Stimulated activated CD8-positive, alpha-beta memory T cell treated with anti-CD3 and anti-CD28 coated beads, Interleukin-2, amount 100 ng/mL, for 48 hours (primary cell): ENCODE measurements around the gene CHRNA1.
"Not testable (repeated sequence)": the region's sequence is repeated elsewhere in the genome, so short reads cannot be mapped to it uniquely, and the experiment has no call there.

Source experiments
- DNase-seq, 2 donors: peaks; one replicate each; pipeline ENCODE4 v3.0.0-alpha.2; 2020; ENCODE audit warnings: low read depth in 2 of 2

The CHRNA1 gene

GRCh38 chr2:174717916-174718315 is 46.4 kb downstream of the CHRNA1 start:
- DNase-seq = no peak

GRCh38 chr2:174717273-174717672 is 47.0 kb downstream of the CHRNA1 start:
- DNase-seq = no peak

DNA sequence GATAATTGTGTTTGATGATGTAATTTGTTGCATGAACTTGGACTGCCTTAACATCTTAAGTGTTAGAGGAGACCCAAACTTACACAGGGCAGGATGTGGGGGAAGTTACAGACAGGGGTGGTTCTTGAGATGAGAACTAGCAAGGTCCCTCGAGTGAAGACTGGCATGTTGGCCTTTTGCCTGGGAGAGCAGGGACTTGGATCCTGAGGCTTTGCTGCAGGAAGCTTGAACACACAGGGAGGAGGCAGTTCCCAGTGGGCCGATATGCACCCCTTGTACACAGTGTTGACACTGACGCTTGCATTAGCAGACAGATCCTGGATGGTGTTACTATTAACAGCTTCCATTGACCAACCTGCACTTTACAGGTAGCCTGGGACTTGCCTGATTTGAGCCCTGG is 47.5 kb downstream of the CHRNA1 start:
- DNase-seq = no peak

GRCh38 chr2:174713686-174714085 is 50.6 kb downstream of the CHRNA1 start:
- DNase-seq = no peak

GRCh38 chr2:174711206-174711605 is 53.1 kb downstream of the CHRNA1 start:
- no peak for DNase-seq

- not testable (repeated sequence) for DNase-seq
Measured at GRCh38 chr2:174709416-174710004, 54.8 kb downstream of the CHRNA1 start.

GRCh38 chr2:174708713-174709112 is 55.6 kb downstream of the CHRNA1 start:
- no peak for DNase-seq

DNA sequence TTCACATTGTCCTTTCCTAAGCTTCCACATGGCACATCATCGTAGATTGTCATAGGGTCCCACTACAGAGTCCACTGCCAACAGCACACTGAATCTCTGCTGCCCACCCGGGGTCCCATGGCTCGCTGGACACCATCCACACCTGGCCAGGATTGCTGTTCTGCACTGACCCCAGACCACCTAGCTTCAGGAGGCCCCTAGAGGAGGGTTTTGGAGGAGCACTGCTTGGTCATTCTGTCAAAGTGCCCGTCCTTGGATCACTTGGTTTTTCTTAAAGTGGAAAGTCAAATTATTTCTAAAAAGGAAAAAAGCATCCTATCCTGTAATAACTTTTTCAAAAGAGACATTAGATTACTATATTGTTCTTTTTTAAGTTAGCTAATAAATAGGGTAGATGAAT is 59.0 kb downstream of the CHRNA1 start:
- DNase-seq = no peak

DNA sequence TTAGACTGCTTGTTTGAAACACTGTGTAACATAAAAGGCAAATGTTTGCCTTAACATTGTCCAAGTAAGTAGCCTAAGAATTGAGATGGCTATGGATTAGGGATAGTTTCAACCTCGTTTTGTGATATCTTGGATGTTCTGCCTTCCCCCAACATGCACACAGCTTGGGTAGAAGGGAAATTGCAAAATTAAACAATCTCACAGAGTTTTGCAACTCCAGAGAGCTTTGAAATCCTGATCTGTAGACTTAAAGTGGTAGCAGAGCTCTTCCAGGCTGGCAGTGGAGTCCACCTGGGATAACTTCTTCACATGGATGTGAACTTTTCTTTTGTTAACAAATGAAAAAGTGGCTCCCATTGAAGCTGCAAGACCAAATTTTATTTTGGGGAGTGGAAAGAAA is 59.6 kb downstream of the CHRNA1 start:
- DNase-seq = no peak

DNA sequence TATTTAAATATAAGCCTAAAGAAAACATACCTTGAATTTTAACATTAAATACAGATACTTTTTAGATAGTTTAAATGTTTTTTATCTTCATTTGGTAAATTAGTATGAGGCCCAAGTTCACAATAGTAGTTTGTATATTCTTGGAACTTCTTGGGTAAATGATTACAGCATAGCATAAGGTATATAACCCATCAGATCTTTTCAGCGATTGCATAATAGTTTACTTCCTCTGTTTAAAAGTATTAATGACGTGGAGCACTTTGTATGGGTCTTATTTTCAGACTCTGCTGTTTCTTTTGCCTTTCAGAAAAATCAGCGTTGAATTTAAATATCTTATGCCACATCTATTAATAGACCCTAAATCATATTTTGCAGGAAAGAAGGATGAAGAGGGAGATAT is 60.2 kb downstream of the CHRNA1 start:
- DNase-seq = no peak

DNA sequence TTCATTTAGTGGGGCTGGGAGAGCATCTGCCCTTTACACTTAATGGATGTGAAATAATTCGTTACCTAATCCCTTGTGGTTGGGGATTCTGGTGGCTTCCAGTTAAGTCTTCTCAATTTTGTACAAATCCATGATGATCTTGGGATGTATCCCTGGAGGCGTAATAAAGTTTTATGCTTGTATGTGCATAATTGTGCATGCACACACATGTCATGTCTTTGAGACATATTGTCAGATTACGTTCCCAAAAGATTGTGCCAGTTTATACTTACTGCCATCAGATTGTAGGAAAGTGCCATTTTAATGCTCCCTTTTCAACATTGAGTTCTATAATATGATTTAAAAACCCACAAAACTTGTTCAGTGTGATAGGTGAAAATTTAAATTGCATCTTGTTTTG is 60.8 kb downstream of the CHRNA1 start:
- no peak for DNase-seq

- no peak for DNase-seq
Measured at GRCh38 chr2:174702541-174702940, 61.7 kb downstream of the CHRNA1 start.

DNA sequence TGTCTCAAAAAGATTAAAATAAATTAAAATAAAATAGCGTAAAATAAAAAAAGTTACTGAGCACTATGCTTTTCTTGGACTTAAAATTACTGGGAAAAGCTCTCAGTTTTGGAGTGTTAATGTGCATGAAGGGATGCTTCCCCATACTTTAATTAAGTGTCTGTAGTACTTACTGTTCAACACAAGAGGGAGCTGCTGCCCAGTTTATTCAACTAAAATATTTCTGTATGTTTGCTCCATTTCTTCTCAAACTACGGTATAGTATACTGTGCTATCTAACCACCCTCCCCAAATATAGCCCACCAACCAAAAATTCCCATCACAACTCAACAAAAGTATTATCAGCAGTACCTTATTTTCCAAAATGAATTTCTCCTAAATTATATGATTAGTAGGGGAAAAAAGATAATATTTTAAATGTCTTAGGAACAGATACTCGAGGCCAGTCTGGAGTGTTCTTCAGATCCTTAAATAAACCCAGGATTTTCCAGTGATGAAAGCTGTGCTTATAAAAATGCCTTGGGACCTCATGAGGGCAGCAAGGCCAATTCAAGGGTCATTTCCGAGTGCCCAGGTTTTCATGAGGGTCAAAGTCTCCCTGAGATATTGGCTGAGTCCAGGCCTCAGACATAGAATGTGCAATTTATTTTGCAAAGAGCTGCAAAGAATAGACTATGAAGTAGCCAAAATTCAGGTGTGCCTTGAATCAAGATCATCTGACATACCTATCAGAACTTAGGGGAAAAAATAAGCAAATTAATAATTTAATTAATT is 64.1 kb downstream of the CHRNA1 start:
- no peak for DNase-seq
